Astrocyte (in vitro differentiated cells and primary cell): ENCODE measurements around the gene CALY. TPM values are rescaled to one million over a fixed set of nuclear protein-coding genes. Genes with fewer than 3 reads are reported as not detected.

ENCODE experiments used
- DNase-seq: peaks from one replicate; pipeline ENCODE4 v3.0.0-alpha.2; 2010; ENCODE audit warnings: low read depth
- FAIRE-seq: peaks from 2 replicates; lab custom pipeline; 2011; peaks lifted over from hg19 to GRCh38; lab: Jason Lieb, UNC
- H2AFZ ChIP-seq: 2 replicates; pipeline ENCODE4 v1.6.0; 2012; ENCODE audit warnings: low read depth, low read length, inconsistent platforms
- H3K27ac ChIP-seq: 2 replicates; pipeline ENCODE4 v1.5.1; 2011; ENCODE audit warnings: low read depth, low read length, inconsistent platforms
- H3K27me3 ChIP-seq: 2 replicates; pipeline ENCODE4 v1.6.0; 2011; ENCODE audit warnings: low read length, inconsistent platforms; ENCODE audit not compliant: insufficient read depth
- H3K36me3 ChIP-seq: 2 replicates; pipeline ENCODE4 v1.5.1; 2011; ENCODE audit warnings: low read length, inconsistent platforms; ENCODE audit not compliant: insufficient read depth
- H3K4me1 ChIP-seq: 2 replicates; pipeline ENCODE4 v1.5.1; 2011; ENCODE audit warnings: low read length, inconsistent platforms; ENCODE audit not compliant: insufficient read depth
- H3K4me2 ChIP-seq: 2 replicates; pipeline ENCODE4 v1.6.0; 2012; ENCODE audit warnings: low read length, inconsistent platforms
- H3K4me3 ChIP-seq: 2 replicates; pipeline ENCODE4 v1.5.1; 2011; ENCODE audit warnings: low read depth, mild to moderate bottlenecking, low read length, inconsistent platforms; ENCODE audit not compliant: insufficient read depth
- H3K79me2 ChIP-seq: 2 replicates; pipeline ENCODE4 v1.6.0; 2012; ENCODE audit warnings: mild to moderate bottlenecking, low read length, inconsistent platforms; ENCODE audit not compliant: insufficient read depth
- H3K9ac ChIP-seq: 2 replicates; pipeline ENCODE4 v1.6.0; 2012; ENCODE audit warnings: mild to moderate bottlenecking, low read length, inconsistent platforms
- H3K9me3 ChIP-seq: 2 replicates; pipeline ENCODE4 v1.5.1; 2012; ENCODE audit warnings: low read depth, mild to moderate bottlenecking, low read length, inconsistent platforms; ENCODE audit not compliant: insufficient read depth
- H4K20me1 ChIP-seq: 2 replicates; pipeline ENCODE4 v1.6.0; 2012; ENCODE audit warnings: low read length, inconsistent platforms; ENCODE audit not compliant: insufficient read depth
- H3K27ac Mint-ChIP-seq: one replicate; pipeline ENCODE4 v1.8.0; 2021; ENCODE audit warnings: mild to moderate bottlenecking, mixed read lengths; ENCODE audit not compliant: unreplicated experiment
- H3K27me3 Mint-ChIP-seq: one replicate; pipeline ENCODE4 v1.8.0; 2021; ENCODE audit warnings: low read depth, mixed read lengths; ENCODE audit not compliant: unreplicated experiment
- H3K36me3 Mint-ChIP-seq: one replicate; pipeline ENCODE4 v1.8.0; 2021; ENCODE audit warnings: low read depth, mixed read lengths; ENCODE audit not compliant: unreplicated experiment
- H3K4me1 Mint-ChIP-seq: one replicate; pipeline ENCODE4 v1.8.0; 2021; ENCODE audit warnings: low read depth, mixed read lengths; ENCODE audit not compliant: unreplicated experiment
- H3K4me3 Mint-ChIP-seq: one replicate; pipeline ENCODE4 v1.8.0; 2021; ENCODE audit warnings: mild to moderate bottlenecking, moderate library complexity, mixed read lengths; ENCODE audit not compliant: unreplicated experiment
- H3K9me3 Mint-ChIP-seq: one replicate; pipeline ENCODE4 v1.8.0; 2021; ENCODE audit warnings: mild to moderate bottlenecking, mixed read lengths; ENCODE audit not compliant: unreplicated experiment
- CTCF ChIP-seq: IDR thresholded peaks from 2 replicates; pipeline ENCODE4 v1.5.1; 2011; ENCODE audit warnings: low read depth, mild to moderate bottlenecking, inconsistent platforms, low read length, moderate library complexity; ENCODE audit not compliant: insufficient read depth
- EZH2 ChIP-seq: IDR thresholded peaks from 2 replicates; pipeline ENCODE4 v1.6.1; 2012; ENCODE audit warnings: mild to moderate bottlenecking, low read length, inconsistent platforms; ENCODE audit not compliant: insufficient read depth
- total RNA-seq: library from RNA; stranded (reverse); gene quantifications from 2 replicates; pipeline ENCODE4 v1.2.1, GENCODE V29; 2021

Gene CALY
- total RNA-seq, 1 donor from 2014 or later: 1.1 TPM

GRCh38 chr10:133306941-133307379 is 29.7 kb downstream of the CALY start:
- H3K9ac ChIP-seq: peak overlapping the region; percentile 97
- peak overlapping the region; percentile 92 for H3K4me2 ChIP-seq
- Mint-ChIP-seq H3K4me1 (peaks cover 15% of the 10 kb centered on the region), H3K36me3 (peaks cover 3% of the 10 kb centered on the region), H3K27me3 (no peaks in the 10 kb centered on the region), H3K4me3 (peak overlapping the region; percentile 99), H3K27ac (peak overlapping the region; percentile 89), H3K9me3 (no peaks in the 10 kb centered on the region)
- DNase-seq: no peak
- H4K20me1 ChIP-seq: peaks cover 70% of the 10 kb centered on the region
- no peak overlapping the region for H3K27ac ChIP-seq
- no peaks in the 10 kb centered on the region for H3K9me3 ChIP-seq
- no peak for TF ChIP-seq CTCF
- no peak for TF ChIP-seq EZH2
- no peak overlapping the region for H3K4me3 ChIP-seq
- peaks cover 15% of the 10 kb centered on the region for H3K4me1 ChIP-seq
- H2AFZ ChIP-seq: no peak overlapping the region
- H3K79me2 ChIP-seq: peaks cover 64% of the 10 kb centered on the region
- no peak for FAIRE-seq
- no peaks in the 10 kb centered on the region for H3K27me3 ChIP-seq
- H3K36me3 ChIP-seq: peaks cover 2% of the 10 kb centered on the region

- H3K27ac ChIP-seq: no peak overlapping the region
- no peak overlapping the region for H3K4me3 ChIP-seq
- H4K20me1 ChIP-seq: peaks cover 73% of the 10 kb centered on the region
- no peak overlapping the region for H2AFZ ChIP-seq
- H3K27me3 ChIP-seq: no peaks in the 10 kb centered on the region
- peaks cover 66% of the 10 kb centered on the region for H3K79me2 ChIP-seq
- no peak overlapping the region for H3K27ac Mint-ChIP-seq
- peaks cover 15% of the 10 kb centered on the region for H3K4me1 ChIP-seq
- no peak overlapping the region for H3K4me2 ChIP-seq
- no peaks in the 10 kb centered on the region for H3K9me3 Mint-ChIP-seq
- no peak for DNase-seq
- TF ChIP-seq EZH2: no peak
- TF ChIP-seq CTCF: no peak
- no peaks in the 10 kb centered on the region for H3K27me3 Mint-ChIP-seq
- no peak overlapping the region for H3K9ac ChIP-seq
- H3K9me3 ChIP-seq: no peaks in the 10 kb centered on the region
- peaks cover 2% of the 10 kb centered on the region for H3K36me3 ChIP-seq
- H3K36me3 Mint-ChIP-seq: peaks cover 3% of the 10 kb centered on the region
- FAIRE-seq: no peak
- no peak overlapping the region for H3K4me3 Mint-ChIP-seq
- H3K4me1 Mint-ChIP-seq: peaks cover 15% of the 10 kb centered on the region
These were observed 30.6 kb downstream of the CALY start for GRCh38 chr10:133306097-133306476.

DNA sequence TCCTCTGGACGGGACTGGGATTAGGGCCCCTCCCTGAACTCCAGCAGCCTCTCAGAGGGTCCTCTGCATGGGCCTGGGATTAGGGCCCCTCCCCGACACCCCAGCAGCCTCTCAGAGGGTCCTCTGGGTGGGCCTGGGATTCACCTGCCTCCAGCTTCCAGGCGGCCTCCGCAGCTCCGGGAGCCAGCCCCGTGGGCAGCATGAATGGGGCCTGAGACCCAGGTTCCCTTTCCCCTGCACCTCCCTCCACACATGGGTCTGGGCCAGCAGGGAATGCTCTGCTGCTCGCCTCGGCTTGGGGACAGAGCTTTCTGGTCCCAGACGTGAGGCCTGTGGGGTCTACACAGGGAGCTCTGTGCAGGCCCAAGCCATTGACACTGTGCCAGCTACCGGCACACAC is 33.5 kb downstream of the CALY start:
- Histone ChIP-seq H3K4me1 (peaks cover 10% of the 10 kb centered on the region), H3K27ac (no peak overlapping the region), H3K9me3 (no peaks in the 10 kb centered on the region), H3K4me2 (no peak overlapping the region), H3K79me2 (peaks cover 61% of the 10 kb centered on the region), H3K9ac (no peak overlapping the region), H3K27me3 (no peaks in the 10 kb centered on the region), H2AFZ (no peak overlapping the region), H3K36me3 (peaks cover 15% of the 10 kb centered on the region), H3K4me3 (no peak overlapping the region), H4K20me1 (peaks cover 69% of the 10 kb centered on the region)
- FAIRE-seq (no peak), DNase-seq (no peak)
- Mint-ChIP-seq H3K4me3 (no peak overlapping the region), H3K27ac (no peak overlapping the region), H3K36me3 (peaks cover 9% of the 10 kb centered on the region), H3K27me3 (no peaks in the 10 kb centered on the region), H3K4me1 (peaks cover 15% of the 10 kb centered on the region), H3K9me3 (no peaks in the 10 kb centered on the region)
- no peak for TF ChIP-seq EZH2
- TF ChIP-seq CTCF: no peak
